ENCODE measurements around the gene FSTL5.

GRCh38 chr4:162170509-162170908 lies 6.7 kb upstream of the FSTL5 start:
- TF ChIP-seq CTCF (IDR thresholded peaks at IDR 0.05; ENCODE audit: low read depth, low read length, poor library complexity, severe bottlenecking) (no peak), EZH2phosphoT487 (IDR thresholded peaks at IDR 0.05; ENCODE audit: borderline replicate concordance, low read length) (no peak)

Measured in DOHH2 (cell line).